ENCODE measurements around the gene KIAA1217.

KIAA1217 gene

GRCh38 chr10:24214762-24215161 lies 5.8 kb downstream of the KIAA1217 start:
- TF ChIP-seq CTCF (IDR thresholded peaks at IDR 0.05; ENCODE audit: low read depth, low read length) = no peak
- in situ Hi-C loops (cut with HindIII; ENCODE audit: low sequenced_read_pairs) = no loop called here

GRCh38 chr10:24215196-24215595 lies 6.3 kb downstream of the KIAA1217 start:
- H3K4me3 ChIP-seq (ENCODE audit: low read depth, low read length) = no peak overlapping the region
- TF ChIP-seq CTCF (IDR thresholded peaks at IDR 0.05; ENCODE audit: low read depth, low read length) = no peak
- in situ Hi-C loops (cut with HindIII; ENCODE audit: low sequenced_read_pairs) = no loop called here
- no peak for DNase-seq (ENCODE audit: low read depth, low spot score)

More at GRCh38 chr10:24214762-24215161, 5.8 kb downstream of the KIAA1217 start:
- no peak for DNase-seq (ENCODE audit: low read depth, low spot score)
- no peak overlapping the region for H3K4me3 ChIP-seq (ENCODE audit: low read depth, low read length)

GRCh38 chr10:24215603-24216002 lies 6.7 kb downstream of the KIAA1217 start:
- in situ Hi-C loops (cut with HindIII; ENCODE audit: low sequenced_read_pairs) = no loop called here
- no peak for DNase-seq (ENCODE audit: low read depth, low spot score)
- no peak for TF ChIP-seq CTCF (IDR thresholded peaks at IDR 0.05; ENCODE audit: low read depth, low read length)
- no peak overlapping the region for H3K4me3 ChIP-seq (ENCODE audit: low read depth, low read length)

- in situ Hi-C loops (cut with HindIII; ENCODE audit: low sequenced_read_pairs) = no loop called here
- no peak overlapping the region for H3K4me3 ChIP-seq (ENCODE audit: low read depth, low read length)
- no peak for TF ChIP-seq CTCF (IDR thresholded peaks at IDR 0.05; ENCODE audit: low read depth, low read length)
- no peak for DNase-seq (ENCODE audit: low read depth, low spot score)
These were observed 11.0 kb downstream of the KIAA1217 start for GRCh38 chr10:24219963-24220362.

- in situ Hi-C loops (cut with HindIII; ENCODE audit: low sequenced_read_pairs) = no loop called here
These were observed 14.4 kb downstream of the KIAA1217 start for GRCh38 chr10:24223341-24223740.

GRCh38 chr10:24223953-24224352 lies 15.0 kb downstream of the KIAA1217 start:
- H3K4me3 ChIP-seq (ENCODE audit: low read depth, low read length) = no peak overlapping the region
- DNase-seq (ENCODE audit: low read depth, low spot score) = no peak
- in situ Hi-C loops (cut with HindIII; ENCODE audit: low sequenced_read_pairs) = no loop called here
- no peak for TF ChIP-seq CTCF (IDR thresholded peaks at IDR 0.05; ENCODE audit: low read depth, low read length)

More at GRCh38 chr10:24223341-24223740, 14.4 kb downstream of the KIAA1217 start:
- no peak for DNase-seq (ENCODE audit: low read depth, low spot score)
- no peak overlapping the region for H3K4me3 ChIP-seq (ENCODE audit: low read depth, low read length)
- no peak for TF ChIP-seq CTCF (IDR thresholded peaks at IDR 0.05; ENCODE audit: low read depth, low read length)

- in situ Hi-C loops (cut with HindIII; ENCODE audit: low sequenced_read_pairs) = no loop called here
- H3K4me3 ChIP-seq (ENCODE audit: low read depth, low read length) = no peak overlapping the region
- DNase-seq (ENCODE audit: low read depth, low spot score) = no peak
- no peak for TF ChIP-seq CTCF (IDR thresholded peaks at IDR 0.05; ENCODE audit: low read depth, low read length)
These were observed 19.7 kb downstream of the KIAA1217 start for GRCh38 chr10:24228642-24229041.

Measured in astrocyte of the spinal cord (primary cell).